Measurements from ENCODE around the gene ABCA4.

- TF ChIP-seq POLR2A (IDR thresholded peaks at IDR 0.05) (no peak), CTCF (IDR thresholded peaks at IDR 0.05) (no peak)
Observed at GRCh38 chr1:93992954-93993353, 128.0 kb downstream of the ABCA4 start.
